NB4 (cell line): Measurements from ENCODE around the gene UNC79.
A peak's percentile ranks its signal among the peaks of the same experiment; 100 is the strongest.

Source experiments
- DNase-seq: peaks from one replicate; pipeline ENCODE4 v3.0.0; 2010; ENCODE audit warnings: low read depth
- H3K4me3 ChIP-seq: one replicate; pipeline ENCODE4 v1.5.1; 2011; ENCODE audit warnings: mild to moderate bottlenecking, low read depth, low read length, moderate library complexity
- MAX ChIP-seq: IDR thresholded peaks from 2 replicates; pipeline ENCODE4 v1.6.1; 2011; ENCODE audit warnings: low read depth, low read length
- MYC ChIP-seq: IDR thresholded peaks from 2 replicates; pipeline ENCODE4 v1.6.1; 2011; ENCODE audit warnings: low read depth, low read length
- POLR2A ChIP-seq: IDR thresholded peaks from 2 replicates; pipeline ENCODE4 v1.6.1; 2011; ENCODE audit warnings: mild to moderate bottlenecking; ENCODE audit not compliant: insufficient read length; ENCODE audit errors: extremely low read depth
- TF ChIP-seq, protein P1 (sequence below): IDR thresholded peaks from one replicate; pipeline ENCODE4 v1.5.1; 2012; ENCODE audit warnings: low read depth, low read length

UNC79 gene

GRCh38 chr14:93675651-93676050 is 244.9 kb downstream of the UNC79 start:
- DNase-seq = no peak
- no peak overlapping the region for H3K4me3 ChIP-seq
- TF ChIP-seq POLR2A (no peak), MYC (no peak), MAX (no peak)
- TF ChIP-seq, protein P1, sequence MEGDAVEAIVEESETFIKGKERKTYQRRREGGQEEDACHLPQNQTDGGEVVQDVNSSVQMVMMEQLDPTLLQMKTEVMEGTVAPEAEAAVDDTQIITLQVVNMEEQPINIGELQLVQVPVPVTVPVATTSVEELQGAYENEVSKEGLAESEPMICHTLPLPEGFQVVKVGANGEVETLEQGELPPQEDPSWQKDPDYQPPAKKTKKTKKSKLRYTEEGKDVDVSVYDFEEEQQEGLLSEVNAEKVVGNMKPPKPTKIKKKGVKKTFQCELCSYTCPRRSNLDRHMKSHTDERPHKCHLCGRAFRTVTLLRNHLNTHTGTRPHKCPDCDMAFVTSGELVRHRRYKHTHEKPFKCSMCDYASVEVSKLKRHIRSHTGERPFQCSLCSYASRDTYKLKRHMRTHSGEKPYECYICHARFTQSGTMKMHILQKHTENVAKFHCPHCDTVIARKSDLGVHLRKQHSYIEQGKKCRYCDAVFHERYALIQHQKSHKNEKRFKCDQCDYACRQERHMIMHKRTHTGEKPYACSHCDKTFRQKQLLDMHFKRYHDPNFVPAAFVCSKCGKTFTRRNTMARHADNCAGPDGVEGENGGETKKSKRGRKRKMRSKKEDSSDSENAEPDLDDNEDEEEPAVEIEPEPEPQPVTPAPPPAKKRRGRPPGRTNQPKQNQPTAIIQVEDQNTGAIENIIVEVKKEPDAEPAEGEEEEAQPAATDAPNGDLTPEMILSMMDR = no peak

- no peak overlapping the region for H3K4me3 ChIP-seq
- DNase-seq = peak; percentile 49
- TF ChIP-seq MAX (no peak), MYC (no peak), POLR2A (no peak)
- TF ChIP-seq, protein P1 = no peak
These were observed 245.7 kb downstream of the UNC79 start for GRCh38 chr14:93676416-93676958.

DNA sequence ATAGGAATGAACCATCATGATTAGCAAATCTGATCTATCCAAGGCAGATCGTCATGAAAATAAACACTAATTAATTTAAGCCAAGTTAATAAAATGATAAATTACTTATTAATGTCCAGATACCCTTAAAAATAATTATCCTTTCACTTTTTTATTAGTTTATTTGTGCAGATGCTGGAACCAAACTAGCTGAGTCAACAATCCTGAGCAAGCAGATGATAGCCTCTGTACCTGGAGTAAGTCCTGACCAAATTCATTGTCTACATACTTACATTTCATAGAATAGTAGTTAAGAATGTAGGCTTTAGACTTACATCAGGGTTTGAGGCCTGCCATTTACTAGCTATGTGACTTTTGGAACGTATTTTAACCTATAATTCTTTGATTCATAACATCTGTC is 251.7 kb downstream of the UNC79 start:
- H3K4me3 ChIP-seq = no peak overlapping the region
- TF ChIP-seq, protein P1 = no peak
- TF ChIP-seq MYC = no peak
- TF ChIP-seq POLR2A = no peak
- TF ChIP-seq MAX = no peak
- DNase-seq = no peak

- DNase-seq = peak; percentile 74
- no peak for TF ChIP-seq POLR2A
- TF ChIP-seq MAX = no peak
- no peak for TF ChIP-seq MYC
- TF ChIP-seq, protein P1 = no peak
- no peak overlapping the region for H3K4me3 ChIP-seq
These were observed 252.5 kb downstream of the UNC79 start for GRCh38 chr14:93683226-93683625.

DNA sequence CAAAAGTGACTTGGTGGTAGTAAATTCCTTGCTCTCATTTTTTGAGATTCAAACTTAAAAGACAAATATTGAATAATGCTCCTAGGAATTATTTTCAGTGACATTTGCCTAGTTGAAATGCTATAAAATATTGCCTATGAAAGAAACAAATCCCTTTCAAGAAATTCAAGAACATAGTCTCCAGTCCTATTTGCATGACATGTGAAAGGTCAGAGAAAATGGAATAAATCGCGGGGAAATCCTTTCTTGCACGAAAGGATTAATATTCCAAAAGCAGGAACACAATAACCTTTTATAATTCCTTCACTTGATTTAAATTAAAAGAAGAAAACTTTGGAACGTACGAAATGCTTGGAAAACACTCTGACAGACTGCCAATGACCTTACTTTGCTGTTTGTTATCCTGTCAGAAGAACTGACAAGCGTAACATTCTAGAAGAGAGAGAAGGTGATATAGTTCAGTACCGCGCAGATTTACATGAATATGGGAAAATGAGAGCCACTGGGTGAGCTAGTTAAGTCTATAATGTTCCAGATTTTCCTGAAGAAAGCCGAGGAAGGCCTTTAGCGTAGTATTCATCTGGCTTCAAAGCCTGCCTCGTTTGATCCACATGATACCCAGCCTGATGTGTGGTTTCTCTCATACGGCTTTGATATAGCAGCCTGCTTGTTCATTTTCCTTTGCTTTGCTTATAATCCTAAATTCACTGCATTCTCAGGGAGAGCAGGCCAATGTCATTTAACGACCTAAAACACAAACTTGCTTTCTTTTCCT is 254.6 kb downstream of the UNC79 start:
- TF ChIP-seq, protein P1 = no peak
- TF ChIP-seq POLR2A (no peak), MYC (no peak), MAX (no peak)
- no peak overlapping the region for H3K4me3 ChIP-seq
- DNase-seq = no peak
